Measurements from ENCODE around the gene LPCAT4.
A peak's percentile ranks its signal among the peaks of the same experiment; 100 is the strongest.
"Not testable (repeated sequence)": the region's sequence is repeated elsewhere in the genome, so short reads cannot be mapped to it uniquely, and the experiment has no call there.

The LPCAT4 gene, protein sequence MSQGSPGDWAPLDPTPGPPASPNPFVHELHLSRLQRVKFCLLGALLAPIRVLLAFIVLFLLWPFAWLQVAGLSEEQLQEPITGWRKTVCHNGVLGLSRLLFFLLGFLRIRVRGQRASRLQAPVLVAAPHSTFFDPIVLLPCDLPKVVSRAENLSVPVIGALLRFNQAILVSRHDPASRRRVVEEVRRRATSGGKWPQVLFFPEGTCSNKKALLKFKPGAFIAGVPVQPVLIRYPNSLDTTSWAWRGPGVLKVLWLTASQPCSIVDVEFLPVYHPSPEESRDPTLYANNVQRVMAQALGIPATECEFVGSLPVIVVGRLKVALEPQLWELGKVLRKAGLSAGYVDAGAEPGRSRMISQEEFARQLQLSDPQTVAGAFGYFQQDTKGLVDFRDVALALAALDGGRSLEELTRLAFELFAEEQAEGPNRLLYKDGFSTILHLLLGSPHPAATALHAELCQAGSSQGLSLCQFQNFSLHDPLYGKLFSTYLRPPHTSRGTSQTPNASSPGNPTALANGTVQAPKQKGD

DNA sequence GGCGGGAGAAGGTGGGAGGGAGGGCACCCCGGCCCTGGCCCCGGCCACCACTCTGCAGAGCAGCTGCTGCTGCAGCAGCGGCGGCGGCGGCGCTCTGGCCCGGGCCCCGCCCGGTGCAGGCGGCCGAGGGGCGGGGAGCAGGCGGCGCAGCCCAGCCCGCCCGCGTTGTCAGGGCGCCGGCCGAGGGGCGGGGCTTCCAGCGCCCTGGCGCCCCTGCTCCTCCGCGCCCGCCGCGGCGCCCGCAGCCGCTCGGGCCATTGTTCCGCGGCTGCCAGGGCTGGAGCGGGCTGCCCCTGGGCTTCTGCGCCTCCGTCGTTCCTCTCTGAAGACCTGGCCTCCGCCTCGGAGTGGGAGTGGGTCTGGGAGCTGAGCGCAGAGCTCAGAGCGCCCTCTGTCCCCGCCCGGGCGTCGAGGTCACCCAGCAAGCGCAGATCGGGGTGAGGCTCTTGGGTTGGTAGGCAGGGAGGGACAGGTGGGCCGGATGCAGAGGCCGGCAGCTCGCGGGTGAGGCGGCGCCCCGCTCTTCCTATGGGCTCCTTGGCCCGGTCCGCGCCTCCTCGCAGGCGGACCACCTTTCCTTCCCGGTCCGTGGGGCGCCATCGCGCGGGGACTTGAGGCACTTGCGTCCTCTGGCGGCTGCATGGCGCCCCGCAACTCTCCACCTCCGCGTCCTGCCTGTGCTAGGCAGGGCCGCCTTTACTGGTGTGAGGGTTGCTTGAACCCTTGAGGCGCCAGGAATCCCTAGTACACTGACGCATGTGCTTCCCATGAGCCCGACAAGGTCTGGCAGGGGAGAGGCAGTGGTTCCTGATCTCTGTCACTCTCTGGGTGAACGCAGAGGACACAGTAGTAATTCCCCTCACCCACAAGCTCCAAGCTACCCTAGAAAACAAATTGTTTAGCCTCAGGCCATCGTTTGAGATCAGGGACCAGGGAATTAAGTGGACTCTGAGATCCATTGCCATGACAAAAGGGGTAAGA is at the start of gene LPCAT4:
Gene LPCAT4, minus strand, starts transcription at position 96 of the 981 bp plus-strand sequence. CDS start 96 bp downstream, outside the sequence.
- H3K4me3 ChIP-seq (ENCODE audit: low read depth, low read length): peak within 1 kb of the TSS; percentile 85
- peak; percentile 38 for DNase-seq (ENCODE audit: low read depth)
- TF ChIP-seq, protein P1, sequence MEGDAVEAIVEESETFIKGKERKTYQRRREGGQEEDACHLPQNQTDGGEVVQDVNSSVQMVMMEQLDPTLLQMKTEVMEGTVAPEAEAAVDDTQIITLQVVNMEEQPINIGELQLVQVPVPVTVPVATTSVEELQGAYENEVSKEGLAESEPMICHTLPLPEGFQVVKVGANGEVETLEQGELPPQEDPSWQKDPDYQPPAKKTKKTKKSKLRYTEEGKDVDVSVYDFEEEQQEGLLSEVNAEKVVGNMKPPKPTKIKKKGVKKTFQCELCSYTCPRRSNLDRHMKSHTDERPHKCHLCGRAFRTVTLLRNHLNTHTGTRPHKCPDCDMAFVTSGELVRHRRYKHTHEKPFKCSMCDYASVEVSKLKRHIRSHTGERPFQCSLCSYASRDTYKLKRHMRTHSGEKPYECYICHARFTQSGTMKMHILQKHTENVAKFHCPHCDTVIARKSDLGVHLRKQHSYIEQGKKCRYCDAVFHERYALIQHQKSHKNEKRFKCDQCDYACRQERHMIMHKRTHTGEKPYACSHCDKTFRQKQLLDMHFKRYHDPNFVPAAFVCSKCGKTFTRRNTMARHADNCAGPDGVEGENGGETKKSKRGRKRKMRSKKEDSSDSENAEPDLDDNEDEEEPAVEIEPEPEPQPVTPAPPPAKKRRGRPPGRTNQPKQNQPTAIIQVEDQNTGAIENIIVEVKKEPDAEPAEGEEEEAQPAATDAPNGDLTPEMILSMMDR (IDR thresholded peaks at IDR 0.05; ENCODE audit: control insufficient read depth, extremely low read depth, insufficient read depth): peak; percentile 98

- not testable (repeated sequence) for H3K4me3 ChIP-seq (ENCODE audit: low read depth, low read length); DNase-seq (ENCODE audit: low read depth)
Observed at GRCh38 chr15:34409511-34409910, 42.5 kb upstream of the LPCAT4 start.

DNA sequence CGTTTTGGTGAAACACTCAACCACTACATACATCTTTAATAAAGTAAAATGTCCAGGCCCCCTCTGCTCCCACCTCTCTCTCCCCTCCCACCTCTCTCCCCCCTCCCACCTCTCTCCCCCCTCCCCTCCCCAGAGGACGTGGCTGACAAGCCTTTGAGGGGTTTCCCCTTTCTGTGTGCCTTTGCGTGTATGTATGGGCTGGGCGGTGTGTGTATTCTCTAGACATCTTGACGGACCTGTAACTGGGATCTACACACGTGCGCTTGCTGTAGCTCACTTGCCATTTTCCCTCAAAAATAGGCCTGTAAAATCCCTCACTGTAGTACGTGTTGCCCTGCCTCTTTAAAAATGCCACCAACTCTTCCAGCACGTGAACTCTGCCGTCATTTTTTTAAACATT is 42.0 kb upstream of the LPCAT4 start:
- not testable (repeated sequence) for DNase-seq (ENCODE audit: low read depth); H3K4me3 ChIP-seq (ENCODE audit: low read depth, low read length)

DNA sequence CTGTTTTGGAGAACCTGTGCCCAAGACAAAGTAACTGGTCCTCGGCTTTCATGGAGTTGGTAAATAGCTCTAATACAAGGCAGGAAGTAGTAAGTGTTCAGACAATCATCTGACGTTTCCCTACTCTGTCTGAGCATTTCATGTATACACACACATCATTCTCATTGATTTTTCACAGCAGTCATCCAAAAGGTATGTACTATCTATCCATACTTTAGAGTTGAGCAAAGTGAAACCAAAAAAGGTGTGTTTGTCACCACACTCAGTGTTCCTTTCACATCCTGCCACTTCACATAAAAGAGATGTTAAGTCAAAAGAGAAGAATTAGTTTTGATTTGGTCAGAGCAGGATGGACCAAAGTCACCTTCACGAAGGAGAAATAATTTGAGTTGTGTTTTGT is 36.9 kb upstream of the LPCAT4 start:
- not testable (repeated sequence) for DNase-seq (ENCODE audit: low read depth); H3K4me3 ChIP-seq (ENCODE audit: low read depth, low read length)

- not testable (repeated sequence) for H3K4me3 ChIP-seq (ENCODE audit: low read depth, low read length)
Observed at GRCh38 chr15:34403160-34403598, 36.2 kb upstream of the LPCAT4 start.

GRCh38 chr15:34397637-34398259 is 30.8 kb upstream of the LPCAT4 start:
- not testable (repeated sequence) for DNase-seq (ENCODE audit: low read depth); H3K4me3 ChIP-seq (ENCODE audit: low read depth, low read length)

More at GRCh38 chr15:34403160-34403598, 36.2 kb upstream of the LPCAT4 start:
- not testable (repeated sequence) for DNase-seq (ENCODE audit: low read depth)

- H3K4me3 ChIP-seq (ENCODE audit: low read depth, low read length); DNase-seq (ENCODE audit: low read depth): not testable (repeated sequence)
Observed at GRCh38 chr15:34392981-34393380, 26.0 kb upstream of the LPCAT4 start.

DNA sequence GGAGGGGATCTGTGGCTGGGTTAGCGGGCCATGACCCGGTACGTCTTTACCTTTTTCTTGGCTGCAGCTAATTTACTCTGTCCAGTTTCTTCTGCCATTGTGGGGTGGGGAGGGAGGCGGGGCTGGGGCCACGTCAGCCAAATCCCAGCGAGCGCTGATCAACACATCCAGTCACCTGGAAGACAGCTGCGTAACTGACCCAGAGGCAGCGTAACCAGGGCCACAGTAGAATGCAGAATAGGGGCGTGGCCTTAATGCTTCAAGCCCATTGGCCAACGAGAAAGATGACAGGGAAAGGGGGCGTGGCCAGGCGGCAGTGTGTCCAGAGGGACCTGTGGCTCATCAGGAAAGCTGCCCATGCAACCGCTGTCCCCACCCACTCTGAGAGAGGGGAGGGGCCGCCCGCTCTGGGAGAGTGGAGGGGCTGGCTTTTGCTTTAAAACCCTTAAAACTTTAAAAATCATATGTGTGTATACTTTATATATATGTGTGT is 22.6 kb upstream of the LPCAT4 start:
- not testable (repeated sequence) for H3K4me3 ChIP-seq (ENCODE audit: low read depth, low read length)

GRCh38 chr15:34381829-34382521 is 15.0 kb upstream of the LPCAT4 start:
- DNase-seq (ENCODE audit: low read depth); H3K4me3 ChIP-seq (ENCODE audit: low read depth, low read length): not testable (repeated sequence)

More for the DNA sequence above, 22.6 kb upstream of the LPCAT4 start:
- not testable (repeated sequence) for DNase-seq (ENCODE audit: low read depth)

- not testable (repeated sequence) for DNase-seq (ENCODE audit: low read depth); H3K4me3 ChIP-seq (ENCODE audit: low read depth, low read length)
Observed at GRCh38 chr15:34380491-34380890, 13.5 kb upstream of the LPCAT4 start.

DNA sequence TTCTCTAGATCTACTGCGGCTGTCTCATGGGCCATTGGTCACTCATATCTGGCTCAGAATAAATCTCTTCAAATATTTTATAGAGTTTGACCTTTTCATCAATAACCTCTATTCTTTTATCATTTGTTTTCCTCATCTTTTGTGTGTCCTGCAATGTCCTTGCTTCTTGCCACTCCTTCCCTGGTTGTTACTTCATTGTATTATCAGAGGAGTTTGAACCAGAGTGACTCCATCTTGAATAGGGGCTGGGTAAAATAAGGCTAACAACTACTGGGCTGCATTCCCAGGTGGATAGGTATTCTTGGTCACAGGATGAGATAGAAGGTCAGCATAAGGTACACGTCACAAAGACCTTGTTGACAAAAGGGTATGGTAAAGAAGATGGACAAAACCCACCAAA is 9.9 kb upstream of the LPCAT4 start:
- TF ChIP-seq, protein P1 (IDR thresholded peaks at IDR 0.05; ENCODE audit: control insufficient read depth, extremely low read depth, insufficient read depth): no peak
- DNase-seq (ENCODE audit: low read depth): no peak

DNA sequence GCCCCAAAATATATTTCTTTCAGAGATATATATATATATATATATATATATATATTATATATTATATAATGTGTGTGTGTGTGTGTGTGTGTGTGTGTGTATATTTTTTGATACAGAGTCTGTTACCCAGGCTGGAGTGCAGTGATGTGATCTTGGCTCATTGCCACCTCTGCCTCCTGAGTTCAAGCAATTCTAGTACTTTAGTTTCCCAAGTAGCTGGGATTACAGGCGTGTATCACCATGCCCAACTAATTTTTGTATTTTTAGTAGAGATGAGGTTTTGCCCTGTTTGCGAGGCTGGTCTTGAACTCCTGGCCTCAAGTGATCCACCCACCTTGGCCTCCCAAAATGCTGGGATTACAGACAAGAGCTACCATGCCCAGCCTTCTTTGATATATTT is 8.5 kb upstream of the LPCAT4 start:
- not testable (repeated sequence) for H3K4me3 ChIP-seq (ENCODE audit: low read depth, low read length); DNase-seq (ENCODE audit: low read depth)

More for the DNA sequence above, 9.9 kb upstream of the LPCAT4 start:
- H3K4me3 ChIP-seq (ENCODE audit: low read depth, low read length): no peak overlapping the region

All from LNCaP clone FGC (cell line).